GM23338 (cell line): Measurements from ENCODE around the gene PICK1. TPM values are rescaled to one million over a fixed set of nuclear protein-coding genes. Genes with fewer than 3 reads are reported as not detected.

Experiments
- ATAC-seq: fragments of 200-7000 bp; cut with Tn5 transposase; 3 replicates; pipeline ENCODE4 v1.9.1; 2020
- DNase-seq: peaks from one replicate; pipeline ENCODE4 v3.0.0-alpha.2; 2015; ENCODE audit warnings: low spot score
- H2AFZ ChIP-seq: fragments of 200-600 bp; sonication (generic); 2 replicates; pipeline ENCODE4 v1.8.0; 2016; ENCODE audit warnings: antibody characterized with exemption, mild to moderate bottlenecking, moderate library complexity
- H3F3A ChIP-seq: fragments of 200-600 bp; sonication (generic); replicated peaks from 2 replicates; pipeline ENCODE4 v1.8.0; 2017; ENCODE audit warnings: antibody characterized with exemption, mixed run types, low read depth
- H3K27ac ChIP-seq: fragments of 200-600 bp; sonication (generic); 2 replicates; pipeline ENCODE4 v1.6.1; 2016; ENCODE audit warnings: low read depth
- H3K27me3 ChIP-seq: fragments of 200-600 bp; sonication (generic); 2 replicates; pipeline ENCODE4 v1.8.0; 2016; ENCODE audit warnings: mild to moderate bottlenecking, mixed run types, moderate library complexity; ENCODE audit not compliant: insufficient read depth
- H3K36me3 ChIP-seq: fragments of 200-600 bp; sonication (generic); 2 replicates; pipeline ENCODE4 v1.8.0; 2016; ENCODE audit warnings: mild to moderate bottlenecking; ENCODE audit not compliant: insufficient read depth
- H3K4me1 ChIP-seq: fragments of 200-600 bp; sonication (generic); 2 replicates; pipeline ENCODE4 v1.8.0; 2016; ENCODE audit warnings: mild to moderate bottlenecking, moderate library complexity; ENCODE audit not compliant: insufficient read depth
- H3K4me2 ChIP-seq: fragments of 200-600 bp; sonication (generic); 2 replicates; pipeline ENCODE4 v1.7.1; 2017; ENCODE audit warnings: mixed run types
- H3K4me3 ChIP-seq: fragments of 200-600 bp; sonication (generic); 2 replicates; pipeline ENCODE4 v1.6.1; 2016; ENCODE audit warnings: mixed run types
- H3K79me2 ChIP-seq: fragments of 200-600 bp; sonication (generic); replicated peaks from 2 replicates; pipeline ENCODE4 v1.8.0; 2017; ENCODE audit warnings: mild to moderate bottlenecking; ENCODE audit not compliant: insufficient read depth
- H3K9me2 ChIP-seq: fragments of 200-600 bp; sonication (generic); 2 replicates; pipeline ENCODE4 v1.8.0; 2017; ENCODE audit not compliant: insufficient read depth
- H4K20me1 ChIP-seq: fragments of 200-600 bp; sonication (generic); replicated peaks from 2 replicates; pipeline ENCODE4 v1.8.0; 2017; ENCODE audit warnings: mild to moderate bottlenecking; ENCODE audit not compliant: insufficient read depth
- H3K27ac Mint-ChIP-seq: 2 replicates; pipeline ENCODE4 v1.8.0; 2020; ENCODE audit warnings: inconsistent platforms, mild to moderate bottlenecking, moderate library complexity, mixed read lengths
- H3K27me3 Mint-ChIP-seq: 3 replicates; pipeline ENCODE4 v1.8.0; 2022; ENCODE audit warnings: low read depth, mild to moderate bottlenecking, moderate library complexity, mixed read lengths, inconsistent platforms; ENCODE audit not compliant: insufficient read depth, poor library complexity
- H3K36me3 Mint-ChIP-seq: 3 replicates; pipeline ENCODE4 v1.8.0; 2021; ENCODE audit warnings: low read depth, mild to moderate bottlenecking, inconsistent platforms, moderate library complexity, mixed read lengths
- H3K4me1 Mint-ChIP-seq: 3 replicates; pipeline ENCODE4 v1.8.0; 2020; ENCODE audit warnings: mild to moderate bottlenecking, inconsistent platforms, mixed read lengths
- H3K4me3 Mint-ChIP-seq: 3 replicates; pipeline ENCODE4 v1.8.0; 2021; ENCODE audit warnings: moderate library complexity, mild to moderate bottlenecking, inconsistent platforms, mixed read lengths
- H3K9me3 Mint-ChIP-seq: 3 replicates; pipeline ENCODE4 v1.8.0; 2020; ENCODE audit warnings: moderate library complexity, mild to moderate bottlenecking, inconsistent platforms, mixed read lengths
- CREB1 ChIP-seq: fragments of 250-450 bp; sonication (Bioruptor Pico); IDR thresholded peaks from 2 replicates; pipeline ENCODE4 v1.5.0; 2020; ENCODE audit warnings: low read depth, mild to moderate bottlenecking, moderate library complexity
- EZH2 ChIP-seq: fragments of 200-600 bp; sonication (generic); IDR thresholded peaks from one replicate; pipeline ENCODE4 v1.8.0; 2017; ENCODE audit warnings: antibody characterized with exemption, mild to moderate bottlenecking, low read depth; ENCODE audit not compliant: unreplicated experiment
- EZH2phosphoT487 ChIP-seq: fragments of 200-600 bp; sonication (generic); IDR thresholded peaks from one replicate; pipeline ENCODE4 v1.8.1; 2018; ENCODE audit warnings: antibody characterized with exemption; ENCODE audit not compliant: unreplicated experiment
- JUNB ChIP-seq: IDR thresholded peaks from one replicate; pipeline ENCODE4 v1.6.1; 2016; ENCODE audit warnings: antibody characterized with exemption; ENCODE audit not compliant: unreplicated experiment
- NANOG ChIP-seq: IDR thresholded peaks from 2 replicates; pipeline ENCODE4 v1.6.1; 2016; ENCODE audit warnings: antibody characterized with exemption, borderline replicate concordance
- POLR2AphosphoS5 ChIP-seq: IDR thresholded peaks from 2 replicates; pipeline ENCODE4 v1.6.1; 2016; ENCODE audit warnings: antibody characterized with exemption, low read depth
- STAT1 ChIP-seq: IDR thresholded peaks from one replicate; pipeline ENCODE4 v1.6.1; 2016; ENCODE audit warnings: antibody characterized with exemption; ENCODE audit not compliant: unreplicated experiment
- ZNF114 ChIP-seq: fragments of 250-450 bp; sonication (Bioruptor Pico); IDR thresholded peaks from 2 replicates; pipeline ENCODE4 v1.5.0; 2020; ENCODE audit warnings: mild to moderate bottlenecking, moderate library complexity
- ZNF331 ChIP-seq: fragments of 250-450 bp; sonication (Bioruptor Pico); IDR thresholded peaks from 2 replicates; pipeline ENCODE4 v1.5.0; 2020; ENCODE audit warnings: low read depth, mild to moderate bottlenecking, moderate library complexity
- polyA plus RNA-seq: library from polyadenylated mRNA; unstranded; fragments of >200 nt; fragmentation: Nextera tagmentation; extraction: Ambion mirVana; gene quantifications from 2 replicates; pipeline ENCODE4 v1.2.1, GENCODE V29; 2016
- total RNA-seq: library from RNA; depleted of rRNA; stranded (reverse); fragments of >200 nt; shearing (Covaris generic); gene quantifications from 2 replicates; pipeline ENCODE4 v1.2.3, GENCODE V29; 2014
- TF ChIP-seq, protein P1 (sequence below), 2 experiments: fragments of 200-600 bp in 1 of 2; sonication (generic) in 1 of 2; conservative IDR thresholded peaks; 2 replicates each; pipeline versions ENCODE4 v1.5.1 to v1.6.1; 2016 to 2017; ENCODE audit warnings: antibody characterized with exemption in 2 of 2, low read depth in 2 of 2, mild to moderate bottlenecking in 2 of 2, moderate library complexity in 1 of 2
- TF ChIP-seq, protein P2 (sequence below): IDR thresholded peaks from 2 replicates; pipeline ENCODE4 v1.6.1; 2016; ENCODE audit warnings: antibody characterized with exemption
- TF ChIP-seq, protein P3 (sequence below): IDR thresholded peaks from one replicate; pipeline ENCODE4 v1.6.1; 2018; ENCODE audit warnings: antibody characterized with exemption; ENCODE audit not compliant: unreplicated experiment
- TF ChIP-seq, protein P4 (sequence below): fragments of 250-450 bp; sonication (Bioruptor Pico); IDR thresholded peaks from 2 replicates; pipeline ENCODE4 v1.5.0; 2020; ENCODE audit warnings: mild to moderate bottlenecking, moderate library complexity

The PICK1 gene
- total and polyA plus RNA-seq, 2 experiments from 2014 or later = 15.9 to 28.3 TPM

DNA sequence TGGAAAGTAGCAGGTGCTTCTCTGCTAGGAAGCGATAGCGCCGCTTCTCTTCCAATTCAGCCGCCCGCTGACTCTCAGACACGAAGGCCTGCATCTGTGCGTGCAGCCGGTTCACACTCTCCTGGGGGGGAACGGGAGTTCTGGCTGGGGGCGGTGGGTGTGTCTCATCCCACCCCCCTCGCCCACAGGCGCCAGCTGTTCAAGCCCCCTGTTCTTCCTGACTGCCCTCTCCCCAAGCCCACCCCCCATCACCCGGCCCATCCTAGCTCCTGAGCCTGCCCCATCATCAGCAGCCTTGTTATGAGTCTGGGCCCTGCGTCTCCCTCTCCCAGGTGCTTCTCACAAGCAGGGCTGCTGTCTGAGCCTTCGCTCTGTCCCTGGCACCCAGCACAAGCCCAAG, 39.9 kb downstream of the PICK1 start:
- peak overlapping the region; percentile 77 for H3K4me3 Mint-ChIP-seq
- peaks cover 6% of the 10 kb centered on the region; the same call in 1 of the 3 replicates for H3K36me3 Mint-ChIP-seq
- peak overlapping the region; percentile 87; the same call in 1 of the 2 replicates for H3K27ac ChIP-seq
- DNase-seq = peak; percentile 70
- peak overlapping the region; percentile 94 for H2AFZ ChIP-seq
- TF ChIP-seq, protein P1, sequence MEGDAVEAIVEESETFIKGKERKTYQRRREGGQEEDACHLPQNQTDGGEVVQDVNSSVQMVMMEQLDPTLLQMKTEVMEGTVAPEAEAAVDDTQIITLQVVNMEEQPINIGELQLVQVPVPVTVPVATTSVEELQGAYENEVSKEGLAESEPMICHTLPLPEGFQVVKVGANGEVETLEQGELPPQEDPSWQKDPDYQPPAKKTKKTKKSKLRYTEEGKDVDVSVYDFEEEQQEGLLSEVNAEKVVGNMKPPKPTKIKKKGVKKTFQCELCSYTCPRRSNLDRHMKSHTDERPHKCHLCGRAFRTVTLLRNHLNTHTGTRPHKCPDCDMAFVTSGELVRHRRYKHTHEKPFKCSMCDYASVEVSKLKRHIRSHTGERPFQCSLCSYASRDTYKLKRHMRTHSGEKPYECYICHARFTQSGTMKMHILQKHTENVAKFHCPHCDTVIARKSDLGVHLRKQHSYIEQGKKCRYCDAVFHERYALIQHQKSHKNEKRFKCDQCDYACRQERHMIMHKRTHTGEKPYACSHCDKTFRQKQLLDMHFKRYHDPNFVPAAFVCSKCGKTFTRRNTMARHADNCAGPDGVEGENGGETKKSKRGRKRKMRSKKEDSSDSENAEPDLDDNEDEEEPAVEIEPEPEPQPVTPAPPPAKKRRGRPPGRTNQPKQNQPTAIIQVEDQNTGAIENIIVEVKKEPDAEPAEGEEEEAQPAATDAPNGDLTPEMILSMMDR (conservative IDR thresholded peaks at IDR 0.05; ENCODE audit: low read depth in 2 of 2) = no peak
- TF ChIP-seq POLR2AphosphoS5 = no peak
- TF ChIP-seq, protein P2, sequence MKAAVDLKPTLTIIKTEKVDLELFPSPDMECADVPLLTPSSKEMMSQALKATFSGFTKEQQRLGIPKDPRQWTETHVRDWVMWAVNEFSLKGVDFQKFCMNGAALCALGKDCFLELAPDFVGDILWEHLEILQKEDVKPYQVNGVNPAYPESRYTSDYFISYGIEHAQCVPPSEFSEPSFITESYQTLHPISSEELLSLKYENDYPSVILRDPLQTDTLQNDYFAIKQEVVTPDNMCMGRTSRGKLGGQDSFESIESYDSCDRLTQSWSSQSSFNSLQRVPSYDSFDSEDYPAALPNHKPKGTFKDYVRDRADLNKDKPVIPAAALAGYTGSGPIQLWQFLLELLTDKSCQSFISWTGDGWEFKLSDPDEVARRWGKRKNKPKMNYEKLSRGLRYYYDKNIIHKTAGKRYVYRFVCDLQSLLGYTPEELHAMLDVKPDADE = no peak
- no peak for TF ChIP-seq EZH2
- no peak for TF ChIP-seq JUNB
- no peak for TF ChIP-seq NANOG
- TF ChIP-seq EZH2phosphoT487 = no peak
- TF ChIP-seq, protein P3, sequence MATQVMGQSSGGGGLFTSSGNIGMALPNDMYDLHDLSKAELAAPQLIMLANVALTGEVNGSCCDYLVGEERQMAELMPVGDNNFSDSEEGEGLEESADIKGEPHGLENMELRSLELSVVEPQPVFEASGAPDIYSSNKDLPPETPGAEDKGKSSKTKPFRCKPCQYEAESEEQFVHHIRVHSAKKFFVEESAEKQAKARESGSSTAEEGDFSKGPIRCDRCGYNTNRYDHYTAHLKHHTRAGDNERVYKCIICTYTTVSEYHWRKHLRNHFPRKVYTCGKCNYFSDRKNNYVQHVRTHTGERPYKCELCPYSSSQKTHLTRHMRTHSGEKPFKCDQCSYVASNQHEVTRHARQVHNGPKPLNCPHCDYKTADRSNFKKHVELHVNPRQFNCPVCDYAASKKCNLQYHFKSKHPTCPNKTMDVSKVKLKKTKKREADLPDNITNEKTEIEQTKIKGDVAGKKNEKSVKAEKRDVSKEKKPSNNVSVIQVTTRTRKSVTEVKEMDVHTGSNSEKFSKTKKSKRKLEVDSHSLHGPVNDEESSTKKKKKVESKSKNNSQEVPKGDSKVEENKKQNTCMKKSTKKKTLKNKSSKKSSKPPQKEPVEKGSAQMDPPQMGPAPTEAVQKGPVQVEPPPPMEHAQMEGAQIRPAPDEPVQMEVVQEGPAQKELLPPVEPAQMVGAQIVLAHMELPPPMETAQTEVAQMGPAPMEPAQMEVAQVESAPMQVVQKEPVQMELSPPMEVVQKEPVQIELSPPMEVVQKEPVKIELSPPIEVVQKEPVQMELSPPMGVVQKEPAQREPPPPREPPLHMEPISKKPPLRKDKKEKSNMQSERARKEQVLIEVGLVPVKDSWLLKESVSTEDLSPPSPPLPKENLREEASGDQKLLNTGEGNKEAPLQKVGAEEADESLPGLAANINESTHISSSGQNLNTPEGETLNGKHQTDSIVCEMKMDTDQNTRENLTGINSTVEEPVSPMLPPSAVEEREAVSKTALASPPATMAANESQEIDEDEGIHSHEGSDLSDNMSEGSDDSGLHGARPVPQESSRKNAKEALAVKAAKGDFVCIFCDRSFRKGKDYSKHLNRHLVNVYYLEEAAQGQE = no peak
- no peak for TF ChIP-seq ZNF114 (CRISPR knock-in tag)
- TF ChIP-seq, protein P4, sequence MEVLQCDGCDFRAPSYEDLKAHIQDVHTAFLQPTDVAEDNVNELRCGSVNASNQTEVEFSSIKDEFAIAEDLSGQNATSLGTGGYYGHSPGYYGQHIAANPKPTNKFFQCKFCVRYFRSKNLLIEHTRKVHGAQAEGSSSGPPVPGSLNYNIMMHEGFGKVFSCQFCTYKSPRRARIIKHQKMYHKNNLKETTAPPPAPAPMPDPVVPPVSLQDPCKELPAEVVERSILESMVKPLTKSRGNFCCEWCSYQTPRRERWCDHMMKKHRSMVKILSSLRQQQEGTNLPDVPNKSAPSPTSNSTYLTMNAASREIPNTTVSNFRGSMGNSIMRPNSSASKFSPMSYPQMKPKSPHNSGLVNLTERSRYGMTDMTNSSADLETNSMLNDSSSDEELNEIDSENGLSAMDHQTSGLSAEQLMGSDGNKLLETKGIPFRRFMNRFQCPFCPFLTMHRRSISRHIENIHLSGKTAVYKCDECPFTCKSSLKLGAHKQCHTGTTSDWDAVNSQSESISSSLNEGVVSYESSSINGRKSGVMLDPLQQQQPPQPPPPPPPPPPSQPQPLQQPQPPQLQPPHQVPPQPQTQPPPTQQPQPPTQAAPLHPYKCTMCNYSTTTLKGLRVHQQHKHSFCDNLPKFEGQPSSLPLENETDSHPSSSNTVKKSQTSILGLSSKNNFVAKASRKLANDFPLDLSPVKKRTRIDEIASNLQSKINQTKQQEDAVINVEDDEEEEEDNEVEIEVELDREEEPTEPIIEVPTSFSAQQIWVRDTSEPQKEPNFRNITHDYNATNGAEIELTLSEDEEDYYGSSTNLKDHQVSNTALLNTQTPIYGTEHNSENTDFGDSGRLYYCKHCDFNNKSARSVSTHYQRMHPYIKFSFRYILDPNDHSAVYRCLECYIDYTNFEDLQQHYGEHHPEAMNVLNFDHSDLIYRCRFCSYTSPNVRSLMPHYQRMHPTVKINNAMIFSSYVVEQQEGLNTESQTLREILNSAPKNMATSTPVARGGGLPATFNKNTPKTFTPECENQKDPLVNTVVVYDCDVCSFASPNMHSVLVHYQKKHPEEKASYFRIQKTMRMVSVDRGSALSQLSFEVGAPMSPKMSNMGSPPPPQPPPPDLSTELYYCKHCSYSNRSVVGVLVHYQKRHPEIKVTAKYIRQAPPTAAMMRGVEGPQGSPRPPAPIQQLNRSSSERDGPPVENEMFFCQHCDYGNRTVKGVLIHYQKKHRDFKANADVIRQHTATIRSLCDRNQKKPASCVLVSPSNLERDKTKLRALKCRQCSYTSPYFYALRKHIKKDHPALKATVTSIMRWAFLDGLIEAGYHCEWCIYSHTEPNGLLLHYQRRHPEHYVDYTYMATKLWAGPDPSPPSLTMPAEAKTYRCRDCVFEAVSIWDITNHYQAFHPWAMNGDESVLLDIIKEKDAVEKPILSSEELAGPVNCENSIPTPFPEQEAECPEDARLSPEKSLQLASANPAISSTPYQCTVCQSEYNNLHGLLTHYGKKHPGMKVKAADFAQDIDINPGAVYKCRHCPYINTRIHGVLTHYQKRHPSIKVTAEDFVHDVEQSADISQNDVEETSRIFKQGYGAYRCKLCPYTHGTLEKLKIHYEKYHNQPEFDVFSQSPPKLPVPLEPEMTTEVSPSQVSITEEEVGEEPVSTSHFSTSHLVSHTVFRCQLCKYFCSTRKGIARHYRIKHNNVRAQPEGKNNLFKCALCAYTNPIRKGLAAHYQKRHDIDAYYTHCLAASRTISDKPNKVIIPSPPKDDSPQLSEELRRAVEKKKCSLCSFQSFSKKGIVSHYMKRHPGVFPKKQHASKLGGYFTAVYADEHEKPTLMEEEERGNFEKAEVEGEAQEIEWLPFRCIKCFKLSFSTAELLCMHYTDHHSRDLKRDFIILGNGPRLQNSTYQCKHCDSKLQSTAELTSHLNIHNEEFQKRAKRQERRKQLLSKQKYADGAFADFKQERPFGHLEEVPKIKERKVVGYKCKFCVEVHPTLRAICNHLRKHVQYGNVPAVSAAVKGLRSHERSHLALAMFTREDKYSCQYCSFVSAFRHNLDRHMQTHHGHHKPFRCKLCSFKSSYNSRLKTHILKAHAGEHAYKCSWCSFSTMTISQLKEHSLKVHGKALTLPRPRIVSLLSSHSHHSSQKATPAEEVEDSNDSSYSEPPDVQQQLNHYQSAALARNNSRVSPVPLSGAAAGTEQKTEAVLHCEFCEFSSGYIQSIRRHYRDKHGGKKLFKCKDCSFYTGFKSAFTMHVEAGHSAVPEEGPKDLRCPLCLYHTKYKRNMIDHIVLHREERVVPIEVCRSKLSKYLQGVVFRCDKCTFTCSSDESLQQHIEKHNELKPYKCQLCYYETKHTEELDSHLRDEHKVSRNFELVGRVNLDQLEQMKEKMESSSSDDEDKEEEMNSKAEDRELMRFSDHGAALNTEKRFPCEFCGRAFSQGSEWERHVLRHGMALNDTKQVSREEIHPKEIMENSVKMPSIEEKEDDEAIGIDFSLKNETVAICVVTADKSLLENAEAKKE (CRISPR knock-in tag) = no peak
- no peak for TF ChIP-seq STAT1
- no peak for TF ChIP-seq ZNF331
- TF ChIP-seq CREB1 (CRISPR knock-in tag) = no peak
- H3K4me1 ChIP-seq = peaks cover 15% of the 10 kb centered on the region; the same call in 1 of the 2 replicates
- no peaks in the 10 kb centered on the region for H4K20me1 ChIP-seq
- no peaks in the 10 kb centered on the region for H3K36me3 ChIP-seq
- peak overlapping the region; percentile 64 for H3K4me3 ChIP-seq
- peaks cover 12% of the 10 kb centered on the region for H3K27me3 Mint-ChIP-seq
- H3K4me1 Mint-ChIP-seq = peaks cover 15% of the 10 kb centered on the region
- H3K9me3 Mint-ChIP-seq = no peaks in the 10 kb centered on the region; the same call in 2 of the 3 replicates
- H3K79me2 ChIP-seq = no peaks in the 10 kb centered on the region; the same call in 1 of the 2 replicates
- ATAC-seq = peak; percentile 74
- no peaks in the 10 kb centered on the region for H3K9me2 ChIP-seq
- peak overlapping the region; percentile 94 for H3K4me2 ChIP-seq
- 0 out of 2 replicates have a peak, but pooled peaks cover 5% of the 10 kb centered on the region for H3F3A ChIP-seq
- no peak overlapping the region for H3K27ac Mint-ChIP-seq
- H3K27me3 ChIP-seq = no peaks in the 10 kb centered on the region
